CD4-positive, alpha-beta T cell treated with Interleukin-15 for 1 hour (primary cell): Measurements from ENCODE around the gene AFDN.

Experiments
- DNase-seq: peaks from one replicate; pipeline ENCODE4 v3.0.0-alpha.2; 2020

The AFDN gene

DNA sequence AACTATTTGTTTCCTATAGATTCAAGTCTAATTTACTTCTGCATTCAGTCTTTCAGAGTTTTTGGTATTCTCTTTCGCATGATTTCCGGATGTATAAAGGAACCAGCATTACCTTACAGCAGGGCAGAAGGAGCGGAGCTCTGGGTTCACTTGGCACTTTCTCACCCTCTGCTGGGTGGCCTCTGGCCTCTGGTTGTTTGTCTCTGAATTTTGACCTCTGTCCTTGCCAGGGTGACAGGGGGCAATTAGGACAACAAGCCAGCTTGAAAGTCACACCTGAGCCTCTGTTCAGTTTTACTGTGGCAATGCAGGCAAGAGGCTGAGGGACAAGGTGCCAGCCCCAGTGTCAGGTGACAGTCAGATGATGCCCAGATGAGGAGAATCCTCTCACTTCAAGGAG, 101.4 kb downstream of the AFDN start:
- DNase-seq: no peak

DNA sequence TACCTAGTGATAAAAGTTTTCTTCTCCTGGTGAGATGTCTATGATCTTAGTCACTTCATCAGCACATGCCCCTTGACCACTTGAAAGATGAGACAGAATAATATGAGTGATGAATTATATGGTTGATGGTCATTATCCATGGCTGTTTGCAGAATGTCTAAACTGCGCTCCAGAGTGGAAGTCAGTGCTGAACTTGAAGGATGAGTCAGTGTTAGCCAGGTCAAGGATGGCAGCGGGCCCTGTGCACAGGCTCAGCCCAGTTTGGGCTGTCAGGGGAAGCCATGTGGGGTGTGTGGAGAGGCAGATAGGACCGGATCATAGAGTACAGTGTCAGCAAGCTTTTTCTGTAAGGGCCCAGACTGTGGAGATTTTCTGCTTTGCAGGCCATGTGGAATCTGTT, 103.6 kb downstream of the AFDN start:
- DNase-seq: no peak

DNA sequence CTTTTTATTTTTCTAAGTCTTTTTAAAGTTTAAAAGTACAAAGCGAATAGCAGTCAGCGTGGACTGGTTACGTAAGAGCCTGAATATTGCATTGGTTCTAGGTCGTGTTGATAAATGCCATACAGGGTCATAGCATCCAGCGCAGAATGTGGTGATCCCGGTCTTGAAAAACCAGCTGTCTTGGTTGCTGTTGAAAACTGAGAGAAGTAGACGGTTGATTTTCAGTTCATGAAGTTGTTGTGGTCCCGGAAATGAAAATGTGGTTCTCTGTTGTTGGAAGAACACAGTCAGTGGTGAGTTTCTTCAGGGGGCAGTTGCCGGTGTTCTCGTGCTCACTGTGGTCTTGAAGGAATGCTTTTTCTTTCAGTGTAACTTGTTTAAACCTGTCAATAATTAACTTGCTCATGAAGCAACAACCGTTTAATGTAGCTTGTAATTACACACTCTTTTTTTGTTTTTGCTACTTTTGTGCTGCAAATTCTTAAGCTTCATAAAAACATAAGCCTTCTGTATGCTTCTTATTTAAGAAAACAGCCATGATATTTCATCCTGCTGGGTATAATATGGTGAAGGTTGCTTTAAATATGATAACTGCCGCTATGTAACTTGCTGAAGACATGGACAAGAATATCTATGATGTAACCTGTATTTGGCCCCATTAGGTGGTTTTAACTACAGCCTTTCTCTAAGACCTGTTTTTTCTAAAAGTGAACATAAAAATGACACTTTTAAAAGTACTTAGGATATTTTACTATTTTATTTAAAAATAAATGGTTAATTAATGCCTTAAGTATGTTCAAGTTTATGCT, 106.0 kb downstream of the AFDN start:
- DNase-seq: no peak

GRCh38 chr6:167933290-167933689, 106.6 kb downstream of the AFDN start:
- DNase-seq: no peak

DNA sequence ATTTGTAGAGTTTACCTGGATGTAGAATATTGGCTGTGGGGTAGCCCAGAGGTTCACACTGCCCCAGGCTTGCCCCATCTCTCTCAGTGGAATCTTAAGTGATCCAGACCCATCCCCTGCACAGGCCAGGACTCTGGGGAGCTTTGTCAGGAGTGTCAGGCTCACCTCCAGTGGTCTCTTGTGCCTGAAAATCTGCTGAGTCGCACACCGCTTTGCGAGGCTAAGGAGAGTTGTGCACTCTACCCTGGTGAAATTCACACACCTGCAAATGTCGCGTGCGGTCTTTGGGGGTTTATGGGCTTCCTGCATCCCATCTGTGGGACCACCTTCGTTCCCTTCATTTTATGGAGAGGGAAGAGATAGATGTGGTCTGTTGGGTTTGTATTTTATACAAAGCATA, 107.1 kb downstream of the AFDN start:
- no peak for DNase-seq

- DNase-seq: no peak
Observed at GRCh38 chr6:167934426-167934864, 107.7 kb downstream of the AFDN start.

DNA sequence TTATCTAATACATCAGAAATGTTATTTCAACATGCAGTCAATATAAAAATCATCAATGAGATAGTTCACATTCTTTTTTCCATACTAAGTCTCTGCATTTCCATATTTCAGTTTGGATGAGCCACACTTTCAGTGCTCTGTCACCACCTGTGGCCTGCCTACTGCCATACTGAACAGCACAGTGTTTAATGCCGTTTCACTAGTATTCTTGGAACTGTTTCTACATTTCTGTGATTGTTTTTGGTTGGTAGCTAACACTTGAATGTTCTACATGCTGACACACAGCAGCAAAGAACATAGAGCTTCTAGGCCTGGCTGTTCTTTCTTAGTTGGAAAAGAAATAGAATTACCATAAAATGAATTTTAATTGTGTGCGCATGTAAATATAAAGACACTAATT, 109.3 kb downstream of the AFDN start:
- no peak for DNase-seq

GRCh38 chr6:167937301-167937700, 110.6 kb downstream of the AFDN start:
- no peak for DNase-seq

DNA sequence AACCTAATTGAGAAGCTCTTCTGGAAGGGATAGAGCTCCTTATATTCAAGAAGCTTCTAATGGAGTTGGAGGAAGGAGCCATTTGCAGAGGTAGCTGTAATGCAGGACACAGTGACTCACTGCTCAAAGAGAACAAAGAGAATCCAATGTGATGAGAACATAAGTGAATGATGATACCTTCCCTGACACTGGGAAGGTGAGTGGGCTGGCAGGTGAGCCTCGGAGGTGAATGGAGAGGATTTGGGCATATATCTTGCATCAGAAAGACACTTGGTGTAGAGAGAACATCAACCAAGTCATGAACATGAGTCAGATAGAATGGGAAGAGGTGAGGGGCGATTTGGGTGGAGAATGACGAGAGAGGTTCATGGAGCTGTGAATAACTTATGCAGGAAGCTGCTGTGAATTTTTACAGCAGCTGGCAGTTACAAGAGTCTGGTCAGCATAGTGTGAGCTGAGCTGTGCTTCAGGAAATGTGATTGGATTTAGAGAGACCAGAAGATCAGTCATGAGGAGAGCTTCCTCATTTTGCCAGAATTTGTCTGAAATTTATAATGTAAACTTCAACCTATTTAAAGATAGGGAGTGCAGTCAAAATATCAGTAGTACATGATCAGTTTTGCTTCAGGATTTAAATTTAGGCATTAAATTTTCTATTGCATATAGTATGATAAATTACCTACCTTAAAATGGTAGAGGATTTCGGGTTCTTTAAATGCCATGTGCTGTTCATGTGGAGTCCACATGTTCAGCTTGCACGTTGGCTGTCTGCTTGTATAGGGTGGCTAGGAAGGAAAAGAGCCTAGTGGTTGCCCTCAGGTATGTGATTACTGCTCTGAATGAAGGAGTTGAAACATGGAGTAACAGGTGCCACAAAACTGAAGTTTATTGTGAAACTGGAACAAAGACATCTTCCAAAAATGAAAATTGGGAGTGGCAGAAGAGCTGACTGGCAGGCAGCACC, 111.5 kb downstream of the AFDN start:
- no peak for DNase-seq

DNA sequence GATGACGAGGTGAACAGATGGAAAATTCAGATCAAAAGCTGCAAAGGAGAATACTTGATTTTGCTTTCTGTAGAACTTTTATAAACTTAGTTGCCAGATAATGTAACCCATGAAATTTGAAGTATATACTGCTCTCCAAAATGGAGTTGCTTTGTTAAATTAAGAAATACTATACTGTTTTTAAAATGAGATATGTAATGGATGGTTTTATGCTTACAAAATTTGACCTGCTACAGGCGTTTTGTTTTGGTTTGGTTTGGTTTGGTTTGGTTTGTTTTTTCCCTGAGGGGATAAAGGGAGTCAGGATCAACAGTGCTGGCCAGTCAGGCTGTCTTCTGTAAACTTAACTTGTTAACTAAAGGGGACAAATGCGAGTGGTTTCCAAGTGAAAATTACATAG, 115.1 kb downstream of the AFDN start:
- DNase-seq: no peak

DNA sequence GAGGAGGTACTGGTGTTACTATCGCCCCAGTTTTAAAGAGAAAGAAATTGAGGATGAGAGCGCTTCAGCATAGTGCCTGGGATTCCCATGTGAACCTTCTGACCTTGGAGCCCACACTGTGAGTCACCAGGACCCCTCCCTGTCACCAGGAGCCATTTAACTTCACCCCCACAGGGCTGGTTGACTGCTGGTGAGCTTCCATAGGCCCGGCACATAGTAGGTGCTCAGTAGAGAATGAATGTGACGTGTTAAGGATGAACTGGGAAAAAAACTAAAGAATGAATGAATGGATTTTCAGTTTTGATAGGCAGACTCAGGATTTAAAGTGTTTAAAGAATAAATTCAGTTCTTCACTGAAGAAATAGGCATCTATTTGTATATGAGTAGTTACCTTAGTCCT, 117.4 kb downstream of the AFDN start:
- no peak for DNase-seq

DNA sequence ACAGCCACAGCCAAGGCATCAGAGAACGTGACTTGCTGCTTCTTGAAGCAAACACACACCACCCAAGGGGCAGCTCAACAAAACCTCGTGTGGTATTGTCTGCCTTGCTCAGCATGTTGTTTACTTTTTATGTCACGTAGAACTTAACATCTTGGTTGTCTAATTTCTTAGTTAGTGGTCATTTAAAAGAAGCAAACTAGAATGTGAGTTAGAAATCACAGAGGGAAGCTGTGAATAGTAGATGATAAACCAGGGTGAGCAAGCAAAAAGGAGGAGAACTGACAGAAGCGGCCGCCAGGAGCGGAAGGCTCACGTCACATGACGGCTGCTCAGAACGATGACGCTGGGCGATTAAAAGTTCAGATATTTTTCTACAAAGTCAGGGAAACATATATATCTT, 119.3 kb downstream of the AFDN start:
- no peak for DNase-seq

DNA sequence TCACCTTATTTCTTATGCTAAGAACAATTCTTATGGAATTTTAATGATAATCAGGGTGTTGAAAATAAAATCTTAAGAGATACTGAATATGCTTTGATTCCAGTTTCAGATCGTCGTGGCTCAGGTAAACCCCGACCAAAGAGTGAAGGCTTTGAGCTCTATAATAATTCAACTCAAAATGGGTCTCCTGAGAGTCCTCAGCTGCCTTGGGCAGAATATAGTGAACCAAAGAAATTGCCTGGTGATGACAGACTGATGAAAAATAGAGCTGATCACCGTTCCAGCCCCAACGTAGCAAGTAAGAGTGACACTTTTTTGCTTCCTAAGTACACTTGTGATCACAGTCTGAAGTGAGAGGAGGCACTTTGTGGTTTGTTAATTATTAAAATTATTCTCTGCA, 119.9 kb downstream of the AFDN start:
- no peak for DNase-seq

DNA sequence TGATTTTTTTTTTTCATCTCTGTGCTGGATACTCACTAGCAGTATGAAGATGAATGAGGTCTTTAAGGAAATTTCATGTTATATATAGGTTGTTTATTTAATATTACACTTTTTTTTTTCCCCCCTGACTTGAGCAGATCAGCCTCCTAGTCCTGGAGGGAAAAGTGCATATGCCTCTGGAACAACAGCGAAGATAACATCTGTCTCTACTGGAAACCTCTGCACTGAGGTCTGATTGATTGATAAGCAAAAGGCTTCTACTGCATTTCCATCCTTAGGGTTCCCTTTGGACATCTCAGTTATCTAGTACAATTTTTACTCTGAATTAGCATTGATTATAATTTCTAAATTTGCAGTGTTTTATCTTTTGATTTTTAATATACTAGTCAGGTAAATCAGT, 121.0 kb downstream of the AFDN start:
- DNase-seq: no peak

- DNase-seq: no peak
Observed at GRCh38 chr6:167948716-167949115, 122.0 kb downstream of the AFDN start.

- no peak for DNase-seq
Observed at GRCh38 chr6:167949121-167949684, 122.5 kb downstream of the AFDN start.

- DNase-seq: no peak
Observed at GRCh38 chr6:167951781-167952511, 125.2 kb downstream of the AFDN start.

- DNase-seq: no peak
Observed at GRCh38 chr6:167952512-167952859, 125.8 kb downstream of the AFDN start.

DNA sequence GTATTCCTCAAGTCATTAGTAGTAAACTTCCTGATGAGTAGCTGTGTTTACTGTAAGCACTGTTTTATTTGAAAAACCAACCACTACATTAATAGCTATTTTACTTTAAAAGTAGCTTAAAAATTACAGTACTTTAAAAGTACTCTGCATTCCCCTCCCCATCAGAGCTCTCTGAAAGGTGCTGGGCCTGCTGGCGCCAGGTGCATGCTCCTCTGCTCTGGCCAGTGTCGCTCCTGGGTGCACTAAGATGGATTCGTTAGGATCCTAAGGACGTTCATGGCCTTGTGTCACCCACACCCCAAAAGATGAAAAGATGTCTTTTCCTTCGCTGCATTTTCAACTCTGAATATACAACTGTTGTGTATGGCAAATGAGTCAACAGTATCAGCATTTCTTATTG, 126.8 kb downstream of the AFDN start:
- no peak for DNase-seq

- no peak for DNase-seq
Observed at GRCh38 chr6:167954151-167954550, 127.4 kb downstream of the AFDN start.

GRCh38 chr6:167956491-167956890, 129.8 kb downstream of the AFDN start:
- no peak for DNase-seq

DNA sequence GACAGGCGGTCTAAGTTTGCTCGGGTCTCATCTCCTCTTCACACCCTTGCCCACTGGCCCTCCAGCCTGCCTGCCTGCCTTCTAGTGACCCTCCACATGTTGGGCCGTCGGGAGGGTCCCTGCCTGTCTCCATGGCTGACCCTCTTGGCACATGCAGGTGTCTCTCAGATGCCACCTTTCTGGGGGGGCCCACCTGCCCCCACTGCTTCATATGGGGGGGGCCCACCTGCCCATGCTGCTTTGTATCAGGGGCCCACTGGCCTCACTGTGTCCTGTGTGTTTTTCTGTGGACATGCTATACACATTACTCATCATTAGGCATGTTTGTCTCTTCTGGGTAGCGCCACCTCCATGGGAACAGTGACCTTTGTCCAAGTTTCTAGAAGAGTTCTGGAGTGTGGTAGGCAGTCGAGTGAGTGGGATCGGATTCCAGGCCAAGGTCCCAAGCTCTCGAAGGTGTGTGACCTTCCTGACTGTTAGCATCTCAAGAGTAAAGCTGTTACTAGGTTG, 130.3 kb downstream of the AFDN start:
- no peak for DNase-seq

DNA sequence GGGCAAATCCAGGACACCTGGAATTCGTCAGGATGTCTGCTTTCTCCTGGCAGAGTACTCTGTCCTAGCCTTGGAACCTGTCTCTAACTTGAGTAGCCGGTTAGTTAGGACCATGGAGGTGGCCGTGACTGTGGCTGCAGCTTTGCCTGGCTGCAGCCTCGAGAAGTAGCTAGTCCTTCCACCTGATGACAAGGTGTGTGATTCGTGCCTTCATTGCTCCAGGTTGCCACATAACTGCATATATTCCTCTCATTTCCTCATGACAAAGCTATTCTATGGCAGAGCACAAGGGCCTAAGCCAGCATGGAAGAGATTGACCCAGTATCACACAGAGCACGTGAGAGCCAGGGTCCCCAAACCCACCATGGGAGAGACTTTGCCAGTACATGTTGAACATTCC, 130.9 kb downstream of the AFDN start:
- no peak for DNase-seq
